HFF-Myc (cell line): ENCODE measurements around the gene SP5.
"Not testable (repeated sequence)": the region's sequence is repeated elsewhere in the genome, so short reads cannot be mapped to it uniquely, and the experiment has no call there.

Source experiments
- DNase-seq: peaks from one replicate; pipeline ENCODE4 v3.0.0-alpha.2; 2011; ENCODE audit warnings: low read depth; ENCODE audit errors: extremely low read depth
- H3K4me3 ChIP-seq: replicated peaks from 2 replicates; pipeline ENCODE4 v1.5.1; 2011; ENCODE audit warnings: low read depth, mild to moderate bottlenecking, control low read depth, low read length
- CTCF ChIP-seq: IDR thresholded peaks from 2 replicates; pipeline ENCODE4 v1.5.1; 2012; ENCODE audit warnings: mild to moderate bottlenecking, low read depth, low read length, control low read depth; ENCODE audit errors: missing control alignments

SP5 gene

DNA sequence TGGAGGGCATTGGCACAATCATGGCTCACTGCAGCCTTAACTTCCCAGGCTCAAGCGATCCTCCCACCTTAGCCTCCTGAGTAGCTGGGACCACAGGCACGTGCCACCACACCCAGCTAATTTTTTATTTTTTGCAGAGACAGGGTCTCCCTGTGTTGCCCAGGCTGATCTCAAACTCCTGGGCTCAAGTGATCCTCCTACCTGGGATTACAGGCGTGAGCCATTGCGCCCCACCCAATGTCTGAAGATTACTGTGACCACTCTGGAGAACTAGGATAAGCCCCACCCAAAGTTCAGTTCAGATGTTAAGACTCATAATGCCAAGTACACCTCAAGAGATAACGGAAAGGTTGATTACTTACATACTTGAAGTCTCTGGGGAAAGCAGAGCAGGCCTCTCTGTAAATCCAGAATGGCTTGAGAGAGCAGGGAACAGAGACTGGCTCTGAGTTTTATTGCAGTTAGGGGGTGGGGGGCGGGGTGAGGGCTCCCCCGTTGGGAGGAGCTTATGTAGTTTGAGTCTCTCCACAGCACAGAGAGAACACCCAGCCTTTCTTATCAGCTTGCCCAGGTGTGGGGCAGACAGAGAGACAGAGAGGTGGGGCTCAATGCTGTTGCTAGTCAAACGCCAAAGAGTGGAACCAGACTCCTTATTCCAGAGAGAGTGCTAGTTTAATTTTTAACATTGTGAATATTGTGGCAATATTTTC, 28.5 kb downstream of the SP5 start:
- no peak for TF ChIP-seq CTCF
- no peak overlapping the region for H3K4me3 ChIP-seq

GRCh38 chr2:170744248-170745002, 29.3 kb downstream of the SP5 start:
- no peak for DNase-seq
- TF ChIP-seq CTCF = no peak
- no peak overlapping the region for H3K4me3 ChIP-seq

More for the DNA sequence above, 28.5 kb downstream of the SP5 start:
- no peak for DNase-seq

- no peak for TF ChIP-seq CTCF
- H3K4me3 ChIP-seq = no peak overlapping the region
- no peak for DNase-seq
Measured at GRCh38 chr2:170745305-170745704, 30.2 kb downstream of the SP5 start.

GRCh38 chr2:170747921-170748320, 32.8 kb downstream of the SP5 start:
- no peak for TF ChIP-seq CTCF
- peak; percentile 21 for DNase-seq
- H3K4me3 ChIP-seq = no peak overlapping the region

GRCh38 chr2:170751555-170751954, 36.4 kb downstream of the SP5 start:
- not testable (repeated sequence) for H3K4me3 ChIP-seq, DNase-seq

- H3K4me3 ChIP-seq = no peak overlapping the region
- TF ChIP-seq CTCF = no peak
- no peak for DNase-seq
Measured at GRCh38 chr2:170761572-170761971, 46.4 kb downstream of the SP5 start.

DNA sequence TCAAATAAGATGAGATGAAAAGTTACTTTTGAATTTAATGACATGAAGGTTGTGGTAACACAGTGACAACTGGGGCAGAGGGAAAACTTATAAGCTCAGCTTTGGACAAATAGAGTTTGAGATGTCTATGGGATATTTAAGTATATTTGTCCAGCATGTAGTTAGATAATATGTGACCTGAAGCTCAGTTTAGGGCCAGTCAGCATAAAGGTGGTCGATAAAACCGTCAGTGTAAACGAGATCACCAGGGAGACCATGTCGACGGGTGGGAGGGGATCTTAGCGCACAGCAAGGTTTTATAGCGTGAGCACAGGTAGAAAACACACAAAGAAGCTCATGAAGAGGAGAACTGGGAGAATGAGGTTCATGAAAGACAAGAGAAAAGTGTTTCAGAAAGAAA, 47.6 kb downstream of the SP5 start:
- no peak for TF ChIP-seq CTCF

More for the DNA sequence above, 47.6 kb downstream of the SP5 start:
- H3K4me3 ChIP-seq = no peak overlapping the region
- DNase-seq = no peak
